AG04449 (cell line): ENCODE results near the gene CDC42EP4.

Experiments used
- CTCF ChIA-PET: fragments of 350-600 bp; formaldehyde crosslinking; extraction: SDS; loops from one replicate; lab custom pipeline; 2021; ENCODE audit warnings: antibody characterized with exemption; lab: Yijun Ruan, JAX
- POLR2A ChIA-PET: fragments of 400-600, 350-600 bp; formaldehyde crosslinking; extraction: SDS; loops from one replicate; lab custom pipeline; 2020; ENCODE audit warnings: antibody characterized with exemption, inconsistent platforms; lab: Yijun Ruan, JAX
- DNase-seq: peaks from one replicate; pipeline ENCODE4 v3.0.0-alpha.2; 2010; ENCODE audit warnings: low read depth, low spot score
- H3K4me3 ChIP-seq: 2 replicates; pipeline ENCODE4 v1.5.1; 2011; ENCODE audit warnings: low read depth, mild to moderate bottlenecking, control low read depth, low read length
- TF ChIP-seq, protein P1 (sequence below): IDR thresholded peaks from one replicate; pipeline ENCODE4 v1.5.1; 2011; ENCODE audit warnings: mild to moderate bottlenecking, moderate library complexity, low read length, control low read depth, inconsistent platforms; ENCODE audit not compliant: insufficient read depth; ENCODE audit errors: missing control alignments

CDC42EP4 gene

DNA sequence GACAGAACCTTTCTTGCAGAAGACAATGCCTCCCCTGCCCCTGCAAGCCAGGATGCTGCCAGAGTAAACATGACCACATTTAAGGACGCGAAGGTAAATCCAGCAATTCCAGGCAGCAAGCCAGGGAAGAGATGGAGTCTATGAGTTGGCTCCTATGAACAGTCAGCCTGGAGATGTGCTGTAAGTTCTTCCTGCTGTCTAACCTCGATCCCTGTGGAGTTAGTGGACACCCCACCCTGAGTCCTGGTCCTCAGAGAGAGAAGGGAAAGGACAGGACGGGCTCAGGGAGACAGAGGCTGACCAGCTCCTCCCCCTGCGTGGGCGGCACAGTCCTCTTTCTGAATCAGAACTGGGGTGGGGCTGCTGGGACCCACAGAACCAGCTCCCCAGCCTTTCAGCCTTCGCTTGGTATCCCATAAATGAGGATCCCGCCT, 24.9 kb downstream of the CDC42EP4 start:
- ChIA-PET POLR2A (no interaction called here), CTCF (interaction anchor here (2.1 kb wide), 1 partner anchor 83 kb away, joined by 6 read pairs; no protein-coding TSS in a partner anchor)
- TF ChIP-seq, protein P1, sequence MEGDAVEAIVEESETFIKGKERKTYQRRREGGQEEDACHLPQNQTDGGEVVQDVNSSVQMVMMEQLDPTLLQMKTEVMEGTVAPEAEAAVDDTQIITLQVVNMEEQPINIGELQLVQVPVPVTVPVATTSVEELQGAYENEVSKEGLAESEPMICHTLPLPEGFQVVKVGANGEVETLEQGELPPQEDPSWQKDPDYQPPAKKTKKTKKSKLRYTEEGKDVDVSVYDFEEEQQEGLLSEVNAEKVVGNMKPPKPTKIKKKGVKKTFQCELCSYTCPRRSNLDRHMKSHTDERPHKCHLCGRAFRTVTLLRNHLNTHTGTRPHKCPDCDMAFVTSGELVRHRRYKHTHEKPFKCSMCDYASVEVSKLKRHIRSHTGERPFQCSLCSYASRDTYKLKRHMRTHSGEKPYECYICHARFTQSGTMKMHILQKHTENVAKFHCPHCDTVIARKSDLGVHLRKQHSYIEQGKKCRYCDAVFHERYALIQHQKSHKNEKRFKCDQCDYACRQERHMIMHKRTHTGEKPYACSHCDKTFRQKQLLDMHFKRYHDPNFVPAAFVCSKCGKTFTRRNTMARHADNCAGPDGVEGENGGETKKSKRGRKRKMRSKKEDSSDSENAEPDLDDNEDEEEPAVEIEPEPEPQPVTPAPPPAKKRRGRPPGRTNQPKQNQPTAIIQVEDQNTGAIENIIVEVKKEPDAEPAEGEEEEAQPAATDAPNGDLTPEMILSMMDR: no peak
- H3K4me3 ChIP-seq: no peak overlapping the region
- DNase-seq: no peak

DNA sequence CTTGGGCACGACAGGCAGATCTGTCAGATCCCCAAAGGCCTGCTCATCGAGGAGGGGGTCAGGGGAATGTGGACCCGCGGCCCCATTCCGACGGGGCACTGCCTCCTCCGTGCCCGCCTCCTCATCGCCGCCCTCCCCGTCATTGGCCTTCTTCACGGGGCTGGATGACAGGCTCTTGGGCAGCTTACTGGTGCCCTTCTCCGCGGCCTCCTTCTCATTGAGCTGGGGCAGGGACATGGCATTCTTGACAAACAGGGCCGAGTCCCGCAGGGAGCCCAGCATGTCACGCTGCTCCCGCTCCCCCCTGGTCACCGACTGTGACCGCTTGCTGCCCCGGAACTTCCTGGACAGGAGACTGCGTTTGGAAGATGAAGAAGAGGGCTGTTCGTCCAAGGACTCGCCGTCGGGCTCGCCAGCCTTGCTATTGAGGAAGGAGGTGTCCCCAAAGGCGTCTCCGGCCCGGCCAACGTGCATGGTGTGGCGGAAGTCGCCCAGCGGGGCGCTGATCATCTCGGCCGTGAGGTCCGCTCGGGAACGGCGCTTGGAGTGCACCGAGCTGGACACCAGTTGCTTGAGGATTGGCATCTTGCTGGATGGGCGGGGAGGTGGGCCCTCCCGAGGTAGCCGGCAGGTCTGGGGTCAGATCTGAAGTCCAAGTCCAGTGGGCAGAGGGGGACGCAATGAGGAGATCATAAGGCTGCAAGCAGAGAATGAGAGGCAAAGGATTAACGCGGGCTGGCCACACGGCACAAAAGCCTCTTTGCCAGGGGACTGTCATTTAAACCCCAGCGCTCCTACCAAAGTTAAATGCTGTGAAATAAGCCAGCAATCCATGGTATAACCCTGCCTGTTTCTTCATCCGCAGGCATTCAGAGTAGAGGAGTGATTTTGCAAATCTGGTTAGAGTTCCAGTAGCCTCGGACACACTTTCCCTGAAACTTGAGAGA, 25.6 kb downstream of the CDC42EP4 start:
- CTCF ChIA-PET: no interaction called here
- TF ChIP-seq, protein P1: no peak
- POLR2A ChIA-PET: no interaction called here
- DNase-seq: no peak
- H3K4me3 ChIP-seq: no peak overlapping the region

DNA sequence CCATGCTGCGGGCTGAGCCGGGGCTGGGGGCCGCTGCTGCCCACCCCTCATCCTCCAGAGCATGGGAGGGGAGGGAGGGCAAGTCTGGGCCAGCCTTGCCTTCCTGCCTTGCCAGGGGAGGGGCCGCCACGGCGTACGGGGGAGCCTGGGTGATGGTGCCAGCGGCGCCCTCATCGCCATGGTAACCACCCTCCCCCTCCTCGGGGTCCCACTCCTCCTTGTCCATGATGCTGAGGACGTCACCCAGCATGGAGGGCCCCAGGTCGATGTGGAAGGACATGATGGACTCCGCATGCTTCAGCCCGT, 26.2 kb downstream of the CDC42EP4 start:
- no peak for DNase-seq
- CTCF ChIA-PET: no interaction called here
- TF ChIP-seq, protein P1: no peak
- POLR2A ChIA-PET: no interaction called here
- no peak overlapping the region for H3K4me3 ChIP-seq

DNA sequence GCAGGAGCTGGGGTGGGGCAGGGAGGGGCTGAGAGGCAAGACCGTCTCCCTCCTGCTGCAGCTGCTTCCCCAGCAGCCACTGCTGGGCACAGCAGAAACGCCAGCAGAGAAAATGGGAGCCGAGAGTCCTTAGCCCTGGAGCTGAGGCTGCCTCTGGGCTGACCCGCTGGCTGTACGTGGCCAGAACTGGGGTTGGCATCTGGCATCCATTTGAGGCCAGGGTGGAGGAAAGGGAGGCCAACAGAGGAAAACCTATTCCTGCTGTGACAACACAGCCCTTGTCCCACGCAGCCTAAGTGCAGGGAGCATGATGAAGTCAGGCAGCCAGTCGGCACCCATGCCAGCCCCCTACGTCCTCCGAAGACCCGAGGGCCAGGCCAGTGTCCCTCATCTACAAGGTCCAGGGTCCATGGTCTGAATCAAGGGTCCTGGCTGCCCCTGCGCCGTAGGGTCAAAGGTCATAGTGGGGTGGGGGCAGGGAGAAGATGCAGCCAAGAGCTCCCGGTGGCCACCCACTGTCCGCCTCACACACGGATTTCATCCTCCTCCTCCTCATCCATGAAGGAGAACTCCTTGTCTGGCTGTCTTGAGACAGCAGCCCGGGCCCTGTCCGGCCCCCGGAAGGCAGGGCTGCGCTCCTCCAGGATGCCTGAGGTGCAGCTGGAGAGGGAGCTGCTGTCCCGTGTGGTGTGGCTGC, 26.7 kb downstream of the CDC42EP4 start:
- DNase-seq: no peak
- ChIA-PET POLR2A (no interaction called here), CTCF (interaction anchor here (0.7 to 1.5 kb wide), 2 partner anchors 29 to 39 kb away, joined by 3 read pairs; no protein-coding TSS in a partner anchor)
- TF ChIP-seq, protein P1: no peak
- H3K4me3 ChIP-seq: no peak overlapping the region

DNA sequence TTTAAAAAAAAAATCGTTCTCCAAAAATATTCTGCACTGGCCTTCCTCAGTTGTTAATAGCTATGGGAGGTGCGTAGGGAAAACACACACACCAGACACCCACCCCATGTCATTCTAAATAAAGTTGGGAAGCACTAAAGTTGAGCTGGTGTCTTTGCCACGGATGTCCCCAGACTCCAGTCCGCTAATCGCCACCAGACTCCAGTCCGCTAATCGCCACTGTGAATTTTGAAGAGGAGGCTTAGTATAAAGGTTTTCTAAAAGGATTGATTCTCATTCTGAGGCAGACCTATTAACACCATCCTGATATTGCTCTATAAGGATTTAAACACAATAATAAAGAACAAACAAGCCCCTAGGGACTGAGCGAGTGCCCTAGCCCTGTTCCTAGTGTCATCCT, 27.4 kb downstream of the CDC42EP4 start:
- CTCF ChIA-PET: interaction anchor here (0.6 to 1.5 kb wide), 3 partner anchors 29 to 39 kb away, joined by 3 read pairs; no protein-coding TSS in a partner anchor
- POLR2A ChIA-PET: no interaction called here
- TF ChIP-seq, protein P1: no peak
- no peak overlapping the region for H3K4me3 ChIP-seq
- DNase-seq: no peak

DNA sequence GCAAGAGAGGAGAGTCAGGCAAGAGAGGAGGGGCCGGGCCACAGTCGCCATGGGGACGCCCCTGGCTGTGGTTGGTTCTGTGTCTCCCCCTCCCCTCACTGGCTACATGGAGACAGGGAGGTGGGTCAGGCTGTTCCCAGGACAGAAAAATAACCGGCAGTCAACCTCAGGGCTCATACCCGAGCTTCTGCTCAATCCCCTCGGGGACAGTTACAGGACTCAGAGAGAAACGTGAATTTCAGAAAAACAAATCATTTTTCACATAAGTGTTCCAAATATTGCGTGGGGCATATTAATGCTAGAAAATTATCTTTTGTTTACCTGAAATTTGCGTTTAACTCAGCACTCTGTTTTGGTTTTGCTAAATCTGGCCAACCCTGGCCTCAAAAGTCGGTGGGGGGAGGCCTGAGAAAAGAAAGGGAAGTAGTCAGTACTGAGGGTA, 27.9 kb downstream of the CDC42EP4 start:
- no peak for DNase-seq
- ChIA-PET POLR2A (no interaction called here), CTCF (interaction anchor here (1.3 to 3.6 kb wide), 3 partner anchors 29 to 80 kb away, joined by 3 to 20 read pairs (median 4); no protein-coding TSS in a partner anchor)
- TF ChIP-seq, protein P1: no peak
- no peak overlapping the region for H3K4me3 ChIP-seq
